ENCODE data around the gene RIMS4.

RIMS4 gene

GRCh38 chr20:44736170-44737021 lies 74.0 kb downstream of the RIMS4 start:
- DNase-seq: peak; percentile 40

DNA sequence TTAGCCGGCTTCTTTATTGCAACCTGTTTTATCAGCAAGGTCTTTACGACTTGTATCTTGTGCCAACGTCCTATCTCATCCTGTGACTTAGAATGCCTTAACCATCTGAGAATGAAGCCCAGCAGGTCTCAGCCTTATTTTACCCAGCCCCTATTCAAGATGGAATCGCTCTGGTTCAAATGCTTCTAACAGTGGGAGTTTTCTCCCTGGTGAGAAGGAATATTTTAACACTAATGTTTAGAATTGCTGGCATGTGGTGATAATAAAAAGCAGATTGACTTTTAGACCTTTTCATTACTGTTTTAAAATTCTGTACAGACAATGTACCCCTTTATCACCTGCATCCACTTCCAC lies 74.6 kb downstream of the RIMS4 start:
- DNase-seq: no peak

DNA sequence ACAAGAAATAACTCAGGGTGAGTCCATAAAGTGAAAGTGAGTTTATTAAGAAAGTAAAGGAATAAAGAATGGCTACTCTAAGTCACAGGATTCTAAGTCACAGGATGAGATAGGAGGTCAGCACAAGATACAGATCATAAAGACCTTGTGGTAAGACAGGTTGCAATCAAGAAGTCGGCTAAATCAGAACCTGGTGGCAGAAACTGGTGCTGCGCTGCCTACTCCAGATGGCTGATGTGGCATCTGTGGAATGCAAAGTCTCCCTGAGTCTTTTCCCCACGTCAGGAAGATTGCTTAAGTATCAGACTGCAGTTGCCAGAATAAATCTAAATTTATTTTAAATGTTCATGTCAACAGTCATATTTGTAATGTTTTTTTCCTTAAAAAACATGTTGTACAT lies 75.4 kb downstream of the RIMS4 start:
- DNase-seq: no peak

- DNase-seq: no peak
Observed at GRCh38 chr20:44733341-44734069, 76.8 kb downstream of the RIMS4 start.

GRCh38 chr20:44732327-44732726 lies 78.0 kb downstream of the RIMS4 start:
- no peak for DNase-seq

GRCh38 chr20:44731657-44732056 lies 78.7 kb downstream of the RIMS4 start:
- no peak for DNase-seq

DNA sequence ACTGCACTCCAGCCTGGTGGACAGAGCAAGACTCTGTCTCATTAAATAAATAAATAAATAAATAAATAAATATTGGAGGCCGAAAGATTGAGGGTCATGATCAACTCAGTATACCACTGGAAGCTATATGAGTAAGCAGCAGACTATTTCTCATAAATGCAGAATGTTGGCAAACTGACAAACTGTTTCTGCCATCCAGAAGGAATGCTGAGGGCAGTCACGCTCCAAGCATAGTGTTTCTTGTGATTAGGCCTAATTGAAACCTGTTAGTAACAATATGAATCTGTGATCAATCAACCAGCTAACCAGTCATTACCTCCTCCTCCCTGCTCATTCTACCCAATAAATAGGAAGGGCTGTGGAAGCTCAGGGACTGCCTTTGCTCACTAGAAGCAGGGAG lies 79.9 kb downstream of the RIMS4 start:
- no peak for DNase-seq

- peak; percentile 51 for DNase-seq
Observed at GRCh38 chr20:44728801-44729443, 81.4 kb downstream of the RIMS4 start.

- DNase-seq: no peak
Observed at GRCh38 chr20:44727651-44728050, 82.7 kb downstream of the RIMS4 start.

- no peak for DNase-seq
Observed at GRCh38 chr20:44727039-44727438, 83.3 kb downstream of the RIMS4 start.

GRCh38 chr20:44725837-44726236 lies 84.5 kb downstream of the RIMS4 start:
- DNase-seq: no peak

DNA sequence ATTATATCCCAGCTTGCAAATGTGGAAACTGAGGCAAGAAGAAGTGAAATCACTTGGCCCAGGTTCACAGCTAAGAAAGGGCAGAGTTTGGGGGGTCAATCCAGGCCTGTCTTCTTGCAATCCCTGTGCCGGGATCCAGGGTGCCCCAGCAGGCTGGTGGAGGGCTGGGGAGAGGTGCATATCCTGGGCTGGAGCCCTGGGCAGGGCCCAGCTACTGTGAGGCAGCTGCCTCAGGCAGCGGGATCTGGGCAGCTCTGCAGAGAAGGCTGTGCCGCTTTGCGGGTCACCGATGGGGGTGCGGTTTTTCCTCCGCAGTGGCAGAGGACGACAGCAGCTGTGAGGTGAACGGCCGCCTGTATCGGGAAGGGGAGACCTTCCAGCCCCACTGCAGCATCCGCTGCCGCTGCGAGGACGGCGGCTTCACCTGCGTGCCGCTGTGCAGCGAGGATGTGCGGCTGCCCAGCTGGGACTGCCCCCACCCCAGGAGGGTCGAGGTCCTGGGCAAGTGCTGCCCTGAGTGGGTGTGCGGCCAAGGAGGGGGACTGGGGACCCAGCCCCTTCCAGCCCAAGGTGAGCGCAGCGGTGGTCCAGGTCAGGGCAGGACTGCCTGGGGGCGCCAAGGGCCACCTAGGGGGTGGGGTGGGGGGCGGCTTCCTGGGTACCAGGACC lies 85.8 kb downstream of the RIMS4 start:
- DNase-seq: no peak

DNA sequence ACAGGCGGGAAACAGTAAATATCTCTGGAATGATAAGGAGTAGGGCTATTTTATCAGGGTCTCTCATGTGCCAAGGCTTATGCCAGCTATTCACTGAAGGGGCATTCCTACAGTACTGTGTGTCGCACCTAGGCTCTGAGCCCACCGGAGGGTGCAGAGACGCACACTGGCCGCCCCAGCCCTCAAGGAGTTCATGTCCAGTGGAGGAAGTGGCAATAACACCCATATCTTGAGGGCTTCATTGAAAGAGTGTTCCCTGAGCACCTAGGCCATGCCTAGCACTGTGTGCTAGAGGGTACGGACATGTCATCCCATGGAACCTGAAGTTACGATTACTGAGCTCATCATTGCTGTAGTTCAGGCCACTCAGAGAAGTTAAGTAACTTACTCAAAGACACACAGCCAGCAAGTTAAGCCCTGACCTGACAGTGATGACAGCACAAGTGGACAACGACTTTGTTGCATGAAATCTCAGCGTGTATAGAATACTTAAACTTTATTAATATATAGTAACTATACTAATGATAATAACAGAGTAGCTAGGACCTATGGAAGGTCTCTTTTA lies 86.5 kb downstream of the RIMS4 start:
- DNase-seq: no peak

DNA sequence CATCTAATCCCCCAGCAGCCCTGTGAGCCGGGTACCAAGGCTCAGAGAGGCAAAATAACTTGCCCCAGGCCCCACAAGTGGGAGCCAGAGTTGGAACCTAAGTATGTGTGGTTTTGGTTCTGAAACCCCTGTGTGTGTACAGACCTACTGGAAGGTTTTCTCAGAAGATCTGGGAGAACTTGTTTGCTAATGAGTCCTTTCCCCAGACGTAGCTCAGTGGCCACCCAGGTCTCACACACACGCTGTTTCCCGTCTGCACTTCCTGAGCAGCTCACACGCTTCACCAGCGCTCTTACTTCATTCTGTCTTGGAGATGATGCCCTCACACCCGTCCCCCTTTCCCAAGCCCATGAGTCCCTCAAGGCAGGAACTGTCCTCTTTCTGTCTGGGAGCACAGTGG lies 87.0 kb downstream of the RIMS4 start:
- DNase-seq: no peak

- no peak for DNase-seq
Observed at GRCh38 chr20:44722990-44723389, 87.4 kb downstream of the RIMS4 start.

DNA sequence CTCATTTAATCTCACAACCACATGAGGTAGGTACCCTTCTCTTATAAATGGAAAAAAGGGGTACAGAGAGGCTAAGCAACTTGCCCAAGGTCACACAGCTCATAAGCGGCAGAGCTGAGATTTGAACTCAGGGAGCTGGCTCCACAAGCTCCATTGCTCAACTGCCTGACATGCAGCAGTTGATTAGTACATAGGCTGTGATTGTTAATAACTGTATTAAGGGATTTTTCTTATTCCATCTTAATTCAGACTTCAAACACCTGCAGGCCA lies 88.6 kb downstream of the RIMS4 start:
- no peak for DNase-seq

DNA sequence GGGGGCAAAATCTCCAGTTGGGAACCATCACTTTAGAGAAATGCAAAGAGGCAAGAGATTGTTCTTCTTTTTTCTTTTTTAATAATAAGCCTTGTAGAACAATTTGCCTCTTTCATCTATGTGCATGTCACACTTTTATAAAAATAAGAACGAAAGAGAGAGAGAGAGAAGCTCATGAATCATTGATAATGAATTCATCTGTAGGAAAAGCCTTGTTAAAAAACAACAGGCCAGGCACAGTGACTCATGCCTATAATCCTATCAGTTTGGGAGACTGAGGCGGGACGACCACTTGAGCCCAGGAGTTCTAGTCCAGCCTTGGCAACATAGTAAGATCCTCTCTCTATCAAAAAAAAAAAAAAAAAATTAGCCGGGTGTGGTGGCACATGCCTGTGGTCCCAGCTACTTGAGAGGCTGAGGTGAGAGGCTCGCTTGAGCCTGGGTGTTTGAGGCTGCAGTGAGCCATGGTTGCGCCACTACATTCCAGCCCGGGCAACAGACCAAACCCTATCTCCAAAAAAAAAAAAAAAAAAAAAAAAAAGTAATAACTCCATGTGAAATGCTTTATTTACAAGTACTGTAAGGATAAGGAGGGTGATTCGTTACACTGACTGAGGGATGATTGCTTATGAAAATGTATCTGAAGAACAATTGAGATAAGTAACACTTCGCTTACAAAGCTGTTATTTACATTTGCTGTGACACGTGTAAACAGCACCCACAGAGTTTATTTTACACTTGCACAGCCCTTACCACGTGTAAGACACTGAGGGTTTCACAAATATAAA lies 89.2 kb downstream of the RIMS4 start:
- no peak for DNase-seq

- DNase-seq: no peak
Observed at GRCh38 chr20:44720621-44720996, 89.7 kb downstream of the RIMS4 start.

DNA sequence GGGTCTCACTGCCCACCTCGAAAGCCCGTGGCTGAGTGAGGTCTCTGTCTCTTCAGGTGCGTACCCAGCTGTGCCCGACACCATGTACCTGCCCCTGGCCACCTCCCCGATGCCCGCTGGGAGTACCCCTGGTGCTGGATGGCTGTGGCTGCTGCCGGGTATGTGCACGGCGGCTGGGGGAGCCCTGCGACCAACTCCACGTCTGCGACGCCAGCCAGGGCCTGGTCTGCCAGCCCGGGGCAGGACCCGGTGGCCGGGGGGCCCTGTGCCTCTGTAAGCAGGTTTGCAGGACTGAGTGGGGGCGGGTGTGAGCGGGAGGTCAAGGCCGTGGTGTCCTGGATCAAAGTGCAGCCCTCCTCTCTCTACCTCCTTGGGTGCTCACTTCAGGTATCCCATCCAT lies 90.5 kb downstream of the RIMS4 start:
- DNase-seq: no peak

- DNase-seq: no peak
Observed at GRCh38 chr20:44717986-44718385, 92.4 kb downstream of the RIMS4 start.

DNA sequence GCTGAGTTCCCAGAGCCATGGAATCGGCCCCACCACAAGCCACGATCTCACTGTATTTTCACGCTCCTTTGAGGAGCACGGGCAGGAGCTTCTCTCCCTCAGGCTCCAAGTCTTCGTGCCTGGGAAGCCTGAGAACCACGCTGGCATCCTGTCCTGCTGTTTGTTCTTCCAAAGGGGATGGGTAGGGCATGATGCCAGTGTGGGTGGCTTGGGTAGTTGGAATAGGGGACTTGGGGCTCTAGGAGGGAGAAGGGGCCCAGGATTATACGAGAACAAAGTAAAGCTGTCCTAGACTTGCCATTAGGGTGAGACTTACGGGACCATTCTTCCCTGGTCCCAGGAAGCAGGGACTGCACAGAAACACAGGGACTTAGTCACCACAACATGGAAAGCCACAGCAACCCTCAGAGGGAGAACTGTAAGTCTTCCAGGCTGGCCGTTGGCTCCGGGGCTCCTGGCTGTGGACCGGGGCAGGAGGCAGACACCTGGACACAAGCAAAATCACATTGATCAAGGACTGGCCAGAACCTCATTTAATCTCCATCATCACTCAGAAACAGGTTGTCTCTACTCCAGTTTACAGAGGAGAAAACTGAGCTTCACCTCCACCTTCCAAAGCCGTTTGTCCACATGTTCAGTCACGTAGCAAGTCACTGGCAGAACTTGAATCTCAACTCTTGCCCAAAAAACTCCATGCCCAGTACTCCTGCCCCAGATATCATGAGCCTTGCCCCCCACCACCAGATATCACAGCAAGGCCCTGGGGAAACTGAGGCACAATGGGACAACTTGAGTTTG lies 93.8 kb downstream of the RIMS4 start:
- no peak for DNase-seq
